IgD-negative memory B cell (primary cell): ENCODE data around the gene IFNG-AS1. TPM values are rescaled to one million over a fixed set of nuclear protein-coding genes. Genes with fewer than 3 reads are reported as not detected.

Source experiments
- H3K27ac Mint-ChIP-seq, 3 donors: one replicate each; pipeline ENCODE4 v1.8.0; 2020 to 2022; ENCODE audit warnings: mild to moderate bottlenecking in 3 of 3, mixed read lengths in 3 of 3, moderate library complexity in 1 of 3
- H3K27me3 Mint-ChIP-seq: one replicate; pipeline ENCODE4 v1.8.0; 2021; ENCODE audit warnings: mixed read lengths
- H3K36me3 Mint-ChIP-seq: one replicate; pipeline ENCODE4 v1.8.0; 2020; ENCODE audit warnings: mild to moderate bottlenecking, mixed read lengths
- H3K4me1 Mint-ChIP-seq, 3 donors: one replicate each; pipeline ENCODE4 v1.8.0; 2020 to 2022; ENCODE audit warnings: mixed read lengths in 3 of 3, mild to moderate bottlenecking in 1 of 3
- H3K4me3 Mint-ChIP-seq, 4 donors: one replicate each; pipeline ENCODE4 v1.8.0; 2020 to 2022; ENCODE audit warnings: mild to moderate bottlenecking in 4 of 4, mixed read lengths in 4 of 4, moderate library complexity in 3 of 4
- H3K9me3 Mint-ChIP-seq, 3 donors: one replicate each; pipeline ENCODE4 v1.8.0; 2020 to 2021; ENCODE audit warnings: mixed read lengths in 3 of 3, mild to moderate bottlenecking in 1 of 3
- polyA plus RNA-seq: library from polyadenylated mRNA; unstranded; fragments of 300-500 nt; fragmentation: Illumina TruSeq; gene quantifications from one replicate; pipeline ENCODE4 v1.2.3, GENCODE V29; 2021

IFNG-AS1 gene
- polyA plus RNA-seq, 1 donor from 2014 or later = 21.1 TPM

DNA sequence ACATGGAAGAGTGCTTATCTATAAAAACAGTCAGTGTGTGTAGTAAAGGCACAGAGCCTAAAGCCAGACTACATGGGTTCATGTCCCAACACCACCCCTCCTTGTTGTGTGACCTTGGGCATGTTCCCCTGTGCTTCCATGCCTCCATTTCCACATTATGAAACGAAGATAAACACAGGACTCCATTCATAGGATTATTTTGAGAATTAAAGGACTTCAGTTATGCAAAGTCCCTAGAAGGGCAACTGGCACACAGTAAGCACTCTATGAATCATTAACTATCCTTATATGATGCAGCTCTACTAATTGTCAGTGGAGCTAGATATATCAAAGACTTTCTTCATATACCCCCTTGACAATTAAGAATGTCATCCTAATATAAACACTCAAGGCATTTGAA is 17.8 kb downstream of the IFNG-AS1 start:
- Mint-ChIP-seq H3K27me3 (no peaks in the 10 kb centered on the region), H3K27ac (no peak overlapping the region), H3K4me1 (peaks cover 24 to 33% (median 27%) of the 10 kb centered on the region in 3 donors), H3K36me3 (peaks cover 17% of the 10 kb centered on the region), H3K4me3 (no peak overlapping the region), H3K9me3 (no peaks in the 10 kb centered on the region)

DNA sequence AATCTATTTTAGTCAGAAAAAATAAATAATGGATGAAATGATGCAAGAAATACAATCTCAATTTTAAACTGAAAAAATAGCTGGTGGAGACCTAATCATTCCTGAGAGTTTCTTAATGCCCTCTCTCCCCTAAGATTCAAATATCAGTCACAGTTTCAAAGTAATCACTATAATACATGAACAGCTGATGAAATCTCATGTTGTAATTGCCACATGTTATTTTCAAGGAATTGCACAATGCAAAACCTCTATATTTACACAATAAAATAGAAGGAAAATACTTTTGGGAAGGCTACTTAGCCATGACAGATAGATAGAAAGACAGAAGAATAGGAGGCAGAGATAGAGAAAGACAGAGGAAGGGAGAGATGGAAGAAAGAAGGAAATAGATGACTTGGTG is 18.2 kb downstream of the IFNG-AS1 start:
- peaks cover 28 to 37% (median 30%) of the 10 kb centered on the region in 3 donors for H3K4me1 Mint-ChIP-seq
- peaks cover 17% of the 10 kb centered on the region for H3K36me3 Mint-ChIP-seq
- no peak overlapping the region for H3K4me3 Mint-ChIP-seq

GRCh38 chr12:68011206-68011881 is 22.1 kb downstream of the IFNG-AS1 start:
- Mint-ChIP-seq H3K4me1 (peaks cover 36 to 55% (median 38%) of the 10 kb centered on the region in 3 donors), H3K9me3 (no peaks in the 10 kb centered on the region), H3K4me3 (peak overlapping the region in 3 of 4 donors; percentile 3 to 86 (median 84)), H3K27ac (peak overlapping the region; percentile 38 to 71 (median 61)), H3K36me3 (peaks cover 11% of the 10 kb centered on the region), H3K27me3 (no peaks in the 10 kb centered on the region)

More for the DNA sequence above, 18.2 kb downstream of the IFNG-AS1 start:
- no peaks in the 10 kb centered on the region for H3K27me3 Mint-ChIP-seq
- peak overlapping the region in 1 of 3 donors; percentile 37 for H3K27ac Mint-ChIP-seq
- no peaks in the 10 kb centered on the region for H3K9me3 Mint-ChIP-seq

DNA sequence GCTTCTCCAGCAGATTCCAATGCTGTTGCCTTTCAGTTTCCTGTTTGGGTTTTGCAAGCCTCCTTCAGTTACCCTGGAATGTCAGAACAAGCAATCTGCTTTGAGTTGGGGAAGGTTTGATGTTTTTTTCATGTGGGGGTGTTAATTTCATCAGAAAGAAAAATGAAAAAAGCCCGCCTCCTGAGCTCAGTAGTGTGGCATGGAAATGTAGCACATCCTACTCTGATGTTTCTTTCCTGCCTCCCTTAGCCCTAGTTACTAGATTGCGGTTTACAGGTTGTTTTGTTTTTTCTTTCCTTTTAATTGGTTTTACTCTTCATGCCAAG is 22.6 kb downstream of the IFNG-AS1 start:
- H3K36me3 Mint-ChIP-seq = peaks cover 12% of the 10 kb centered on the region
- H3K4me1 Mint-ChIP-seq = peaks cover 36 to 57% (median 38%) of the 10 kb centered on the region in 3 donors
- no peaks in the 10 kb centered on the region for H3K27me3 Mint-ChIP-seq
- peak overlapping the region in 3 of 4 donors; percentile 3 to 86 (median 84) for H3K4me3 Mint-ChIP-seq
- no peaks in the 10 kb centered on the region for H3K9me3 Mint-ChIP-seq
- peak overlapping the region; percentile 38 to 90 (median 61) for H3K27ac Mint-ChIP-seq

DNA sequence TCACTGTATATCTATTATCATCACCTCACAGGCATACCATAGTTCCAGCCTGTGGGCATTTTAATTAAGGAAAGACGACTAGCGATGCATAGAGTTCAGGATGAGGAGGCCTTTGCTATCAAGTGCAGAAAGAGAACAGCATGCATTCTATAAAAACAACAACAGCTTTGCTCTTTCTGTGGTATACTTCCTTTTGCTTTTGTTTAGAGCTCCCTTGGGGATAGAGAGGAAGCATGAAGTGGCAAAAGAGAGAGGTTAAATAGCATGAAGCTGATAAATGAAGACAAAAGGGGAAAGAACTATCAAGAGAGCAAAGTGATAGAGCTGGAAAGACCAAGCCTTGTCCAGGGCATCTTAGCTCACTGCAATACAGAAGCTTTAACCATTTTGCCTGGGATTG is 23.5 kb downstream of the IFNG-AS1 start:
- Mint-ChIP-seq H3K4me1 (peaks cover 34 to 57% (median 36%) of the 10 kb centered on the region in 3 donors), H3K36me3 (peaks cover 9% of the 10 kb centered on the region), H3K4me3 (peak overlapping the region in 3 of 4 donors; percentile 2 to 86 (median 9)), H3K9me3 (no peaks in the 10 kb centered on the region), H3K27ac (peak overlapping the region; percentile 2 to 90 (median 38)), H3K27me3 (no peaks in the 10 kb centered on the region)

DNA sequence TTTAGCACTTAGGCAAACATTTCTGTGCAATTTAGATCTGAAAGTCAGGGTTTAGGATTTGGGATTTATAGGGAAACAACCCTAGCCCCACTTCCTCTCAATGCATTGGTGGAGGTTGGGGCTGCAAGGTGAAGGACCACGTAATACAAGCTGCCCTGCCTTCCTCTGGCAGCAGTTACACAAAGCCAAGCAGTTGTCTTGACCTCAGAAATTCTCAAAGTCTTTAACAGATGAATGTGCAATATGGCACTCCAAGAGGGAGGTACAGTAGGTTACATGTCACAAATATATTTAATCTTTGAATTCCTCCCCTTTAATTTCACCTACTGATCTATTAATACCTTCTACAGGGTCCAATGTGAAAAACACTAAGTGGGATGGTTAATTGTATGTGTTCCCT is 23.9 kb downstream of the IFNG-AS1 start:
- peak overlapping the region in 2 of 3 donors; percentile 2 to 90 for H3K27ac Mint-ChIP-seq
- H3K36me3 Mint-ChIP-seq = peaks cover 9% of the 10 kb centered on the region
- peak overlapping the region in 2 of 4 donors; percentile 2 to 86 for H3K4me3 Mint-ChIP-seq
- peaks cover 32 to 57% (median 36%) of the 10 kb centered on the region in 3 donors for H3K4me1 Mint-ChIP-seq
- H3K9me3 Mint-ChIP-seq = no peaks in the 10 kb centered on the region
- H3K27me3 Mint-ChIP-seq = no peaks in the 10 kb centered on the region

- peaks cover 9% of the 10 kb centered on the region for H3K36me3 Mint-ChIP-seq
- peak overlapping the region in 1 of 3 donors; percentile 73 for H3K27ac Mint-ChIP-seq
- H3K9me3 Mint-ChIP-seq = no peaks in the 10 kb centered on the region
- peaks cover 23 to 44% (median 24%) of the 10 kb centered on the region in 3 donors for H3K4me1 Mint-ChIP-seq
- no peaks in the 10 kb centered on the region for H3K27me3 Mint-ChIP-seq
- no peak overlapping the region for H3K4me3 Mint-ChIP-seq
Measured at GRCh38 chr12:68016136-68016535, 26.9 kb downstream of the IFNG-AS1 start.

GRCh38 chr12:68018315-68018714 is 29.1 kb downstream of the IFNG-AS1 start:
- H3K9me3 Mint-ChIP-seq = no peaks in the 10 kb centered on the region
- H3K4me1 Mint-ChIP-seq = peaks cover 4 to 23% (median 4%) of the 10 kb centered on the region in 3 donors
- H3K27me3 Mint-ChIP-seq = no peaks in the 10 kb centered on the region
- H3K36me3 Mint-ChIP-seq = peaks cover 9% of the 10 kb centered on the region
- H3K4me3 Mint-ChIP-seq = no peak overlapping the region
- H3K27ac Mint-ChIP-seq = no peak overlapping the region

GRCh38 chr12:68020049-68020448 is 30.8 kb downstream of the IFNG-AS1 start:
- Mint-ChIP-seq H3K27me3 (no peaks in the 10 kb centered on the region), H3K36me3 (peaks cover 14% of the 10 kb centered on the region), H3K27ac (no peak overlapping the region)

GRCh38 chr12:68020699-68021098 is 31.5 kb downstream of the IFNG-AS1 start:
- no peaks in the 10 kb centered on the region for H3K9me3 Mint-ChIP-seq
- H3K4me1 Mint-ChIP-seq = peaks cover 0 to 5% (median 0%) of the 10 kb centered on the region in 3 donors
- peaks cover 15% of the 10 kb centered on the region for H3K36me3 Mint-ChIP-seq
- no peak overlapping the region for H3K4me3 Mint-ChIP-seq
- no peak overlapping the region for H3K27ac Mint-ChIP-seq
- H3K27me3 Mint-ChIP-seq = no peaks in the 10 kb centered on the region

More at GRCh38 chr12:68020049-68020448, 30.8 kb downstream of the IFNG-AS1 start:
- H3K4me3 Mint-ChIP-seq = no peak overlapping the region
- peaks cover 0 to 7% (median 0%) of the 10 kb centered on the region in 3 donors for H3K4me1 Mint-ChIP-seq
- no peaks in the 10 kb centered on the region for H3K9me3 Mint-ChIP-seq

DNA sequence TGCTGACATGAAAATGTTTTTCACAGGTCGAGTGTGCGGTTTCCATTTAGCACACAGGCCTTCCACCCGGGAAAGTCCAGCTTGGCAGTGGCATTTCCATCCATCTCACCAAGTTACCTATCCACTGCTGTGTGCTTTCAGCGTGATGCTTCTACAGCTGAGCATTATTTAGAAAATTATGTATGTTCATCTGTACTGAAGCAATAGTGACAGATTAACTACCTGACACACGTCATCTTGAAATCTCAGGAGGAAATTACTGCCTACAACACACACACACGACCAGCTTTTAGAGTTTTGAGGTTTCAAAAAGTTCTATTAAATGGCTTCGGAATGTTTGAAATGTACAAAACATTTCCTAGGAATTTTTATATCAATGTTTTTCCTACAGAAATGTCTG is 39.4 kb downstream of the IFNG-AS1 start:
- peak overlapping the region in 1 of 3 donors; percentile 28 for H3K27ac Mint-ChIP-seq
- peaks cover 11 to 14% (median 12%) of the 10 kb centered on the region in 3 donors for H3K4me1 Mint-ChIP-seq
- peaks cover 15% of the 10 kb centered on the region for H3K36me3 Mint-ChIP-seq
- peaks cover 0 to 8% (median 0%) of the 10 kb centered on the region in 3 donors for H3K9me3 Mint-ChIP-seq
- H3K4me3 Mint-ChIP-seq = no peak overlapping the region
- H3K27me3 Mint-ChIP-seq = no peaks in the 10 kb centered on the region

GRCh38 chr12:68030248-68030647 is 41.0 kb downstream of the IFNG-AS1 start:
- no peaks in the 10 kb centered on the region for H3K27me3 Mint-ChIP-seq
- peaks cover 19 to 23% (median 19%) of the 10 kb centered on the region in 3 donors for H3K4me1 Mint-ChIP-seq
- no peak overlapping the region for H3K4me3 Mint-ChIP-seq

GRCh38 chr12:68031174-68031573 is 41.9 kb downstream of the IFNG-AS1 start:
- Mint-ChIP-seq H3K27me3 (no peaks in the 10 kb centered on the region), H3K36me3 (peaks cover 11% of the 10 kb centered on the region), H3K4me1 (peaks cover 19 to 23% (median 21%) of the 10 kb centered on the region in 3 donors), H3K4me3 (no peak overlapping the region), H3K9me3 (peaks cover 0 to 8% (median 1%) of the 10 kb centered on the region in 3 donors), H3K27ac (no peak overlapping the region)

More at GRCh38 chr12:68030248-68030647, 41.0 kb downstream of the IFNG-AS1 start:
- Mint-ChIP-seq H3K9me3 (peaks cover 0 to 8% (median 0%) of the 10 kb centered on the region in 3 donors), H3K27ac (no peak overlapping the region), H3K36me3 (peaks cover 12% of the 10 kb centered on the region)

DNA sequence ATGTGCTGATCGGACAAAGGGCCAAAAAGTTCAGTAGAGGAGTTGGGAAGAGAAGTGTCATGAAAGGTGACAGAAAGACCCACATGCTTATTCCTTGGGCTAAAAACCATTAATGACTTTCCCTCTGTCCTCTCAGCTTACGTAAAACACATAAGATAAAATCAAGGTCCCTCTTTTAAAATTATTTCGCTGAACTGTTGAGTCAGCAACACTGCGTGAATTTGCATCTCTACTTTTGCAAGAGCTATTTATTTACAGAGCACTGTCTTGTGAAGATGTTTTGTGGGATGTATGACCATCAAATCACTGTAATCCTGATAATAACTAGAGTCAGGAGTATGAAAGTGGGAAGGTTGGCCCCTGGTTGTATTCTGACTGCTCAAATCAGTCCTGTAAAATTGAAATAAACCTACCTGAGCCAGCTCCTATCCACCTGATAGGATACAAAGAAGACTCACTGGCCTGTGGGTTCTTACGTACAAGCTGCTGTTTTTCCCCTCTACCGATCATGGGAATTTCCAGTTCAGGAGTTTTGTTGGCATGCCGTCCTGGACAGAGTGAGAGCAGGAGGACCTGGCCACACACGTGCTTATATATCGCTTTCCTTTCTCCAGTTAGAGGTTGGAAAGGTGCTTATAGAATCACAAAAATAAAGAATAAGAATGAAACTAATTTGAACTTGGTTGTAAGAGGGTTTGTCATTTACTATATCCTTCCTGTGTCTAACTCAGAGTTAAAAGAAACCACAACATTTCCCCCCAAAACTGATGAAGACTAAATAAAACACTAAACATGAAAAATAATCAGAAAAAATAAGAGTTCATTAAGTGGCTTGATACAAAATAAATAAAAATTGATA is 42.9 kb downstream of the IFNG-AS1 start:
- Mint-ChIP-seq H3K9me3 (peaks cover 0 to 8% (median 3%) of the 10 kb centered on the region in 3 donors), H3K27ac (peak overlapping the region in 2 of 3 donors; percentile 3 to 87), H3K4me1 (peaks cover 19 to 26% (median 23%) of the 10 kb centered on the region in 3 donors), H3K36me3 (peaks cover 11% of the 10 kb centered on the region), H3K27me3 (no peaks in the 10 kb centered on the region), H3K4me3 (peak overlapping the region in 2 of 4 donors; percentile 55 to 69)

DNA sequence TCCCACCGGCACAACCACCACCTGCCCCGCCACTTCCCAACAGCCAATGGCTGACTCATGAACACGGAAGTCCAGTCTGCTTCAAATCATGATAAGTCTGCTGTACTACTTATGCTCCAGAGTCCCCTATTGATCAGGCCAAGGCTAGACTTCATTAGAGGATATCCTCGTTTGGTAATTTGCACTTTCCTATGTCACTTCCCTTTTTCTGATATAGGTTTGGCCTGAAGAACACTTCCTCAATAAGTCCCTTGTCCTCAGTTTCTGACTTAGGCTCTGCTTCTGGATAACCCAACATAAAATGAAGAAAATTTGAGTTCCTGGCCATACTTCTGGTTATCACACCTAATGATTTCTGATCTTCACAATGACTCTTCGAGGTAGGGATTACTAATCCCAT is 45.3 kb downstream of the IFNG-AS1 start:
- H3K27me3 Mint-ChIP-seq = no peaks in the 10 kb centered on the region
- H3K36me3 Mint-ChIP-seq = peaks cover 6% of the 10 kb centered on the region
- peaks cover 19 to 26% (median 23%) of the 10 kb centered on the region in 3 donors for H3K4me1 Mint-ChIP-seq
- no peak overlapping the region for H3K4me3 Mint-ChIP-seq
- no peak overlapping the region for H3K27ac Mint-ChIP-seq
- H3K9me3 Mint-ChIP-seq = peaks cover 0 to 3% (median under 1%) of the 10 kb centered on the region in 3 donors
